ENCODE results near the gene PPM1M.

PPM1M gene

DNA sequence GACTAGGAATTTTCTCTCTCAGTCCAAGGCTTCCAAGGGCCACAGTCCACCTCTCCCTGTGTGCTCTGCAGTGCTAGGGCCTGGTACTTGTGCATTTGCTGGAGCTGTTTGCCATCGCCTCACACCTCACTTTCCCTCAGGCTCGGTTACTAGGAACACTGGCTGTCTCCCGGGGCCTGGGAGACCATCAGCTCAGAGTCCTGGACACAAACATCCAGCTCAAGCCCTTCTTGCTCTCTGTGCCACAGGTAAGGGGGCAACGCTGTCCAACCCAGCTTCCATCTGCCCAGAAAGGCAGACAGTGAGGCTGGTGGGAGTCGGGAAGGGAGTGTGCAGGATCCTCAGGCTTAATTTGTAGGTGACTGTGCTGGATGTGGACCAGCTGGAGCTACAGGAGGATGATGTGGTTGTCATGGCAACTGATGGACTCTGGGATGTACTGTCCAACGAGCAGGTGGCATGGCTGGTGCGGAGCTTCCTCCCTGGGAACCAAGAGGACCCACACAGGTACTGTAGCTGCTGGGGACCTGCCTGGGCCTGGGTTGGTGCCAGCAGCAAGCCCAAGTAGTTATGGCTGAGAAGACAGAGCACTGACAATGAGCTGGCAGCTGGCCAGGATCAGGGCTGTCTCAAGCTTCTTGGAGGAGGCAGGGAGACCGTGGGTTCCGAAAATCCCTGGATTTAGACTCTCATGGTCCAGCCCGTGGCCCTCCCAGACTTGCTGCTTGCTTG lies 3.4 kb downstream of the PPM1M start:
- Histone ChIP-seq H3K27ac (ENCODE audit: low read length) (no peak overlapping the region), H3K9ac (ENCODE audit: low read length in 2 of 2) (no peak overlapping the region), H3K4me3 (ENCODE audit: low read length in 2 of 2) (no peak overlapping the region), H3K9me3 (ENCODE audit: control insufficient read depth in 2 of 2, low read length in 2 of 2) (no peaks in the 10 kb centered on the region), H3K36me3 (ENCODE audit: control insufficient read depth in 2 of 2, insufficient read depth in 2 of 2, low read length in 2 of 2) (peaks cover 14 to 30% of the 10 kb centered on the region in 2 donors), H3K27me3 (ENCODE audit: control insufficient read depth in 1 of 2, insufficient read depth in 2 of 2, low read length in 2 of 2) (no peaks in the 10 kb centered on the region), H3K4me1 (ENCODE audit: control insufficient read depth, insufficient read depth, low read length) (peaks cover 28% of the 10 kb centered on the region)

GRCh38 chr3:52249683-52250082 lies 4.1 kb downstream of the PPM1M start:
- Histone ChIP-seq H3K9me3 (ENCODE audit: control insufficient read depth in 2 of 2, low read length in 2 of 2) (no peaks in the 10 kb centered on the region), H3K27ac (ENCODE audit: low read length) (no peak overlapping the region), H3K9ac (ENCODE audit: low read length in 2 of 2) (no peak overlapping the region), H3K4me3 (ENCODE audit: low read length in 2 of 2) (no peak overlapping the region), H3K27me3 (ENCODE audit: control insufficient read depth in 1 of 2, insufficient read depth in 2 of 2, low read length in 2 of 2) (no peaks in the 10 kb centered on the region), H3K4me1 (ENCODE audit: control insufficient read depth, insufficient read depth, low read length) (peaks cover 31% of the 10 kb centered on the region), H3K36me3 (ENCODE audit: control insufficient read depth in 2 of 2, insufficient read depth in 2 of 2, low read length in 2 of 2) (peaks cover 16 to 30% of the 10 kb centered on the region in 2 donors)

- no peak overlapping the region for H3K27ac ChIP-seq (ENCODE audit: low read length)
- no peaks in the 10 kb centered on the region for H3K9me3 ChIP-seq (ENCODE audit: control insufficient read depth in 2 of 2, low read length in 2 of 2)
- H3K27me3 ChIP-seq (ENCODE audit: control insufficient read depth in 1 of 2, insufficient read depth in 2 of 2, low read length in 2 of 2), result no peaks in the 10 kb centered on the region
- H3K4me3 ChIP-seq (ENCODE audit: low read length in 2 of 2), result no peak overlapping the region
- no peak overlapping the region for H3K9ac ChIP-seq (ENCODE audit: low read length in 2 of 2)
- peaks cover 28% of the 10 kb centered on the region for H3K4me1 ChIP-seq (ENCODE audit: control insufficient read depth, insufficient read depth, low read length)
- H3K36me3 ChIP-seq (ENCODE audit: control insufficient read depth in 2 of 2, insufficient read depth in 2 of 2, low read length in 2 of 2), result peaks cover 16 to 31% of the 10 kb centered on the region in 2 donors
Observed at GRCh38 chr3:52250122-52250521, 4.6 kb downstream of the PPM1M start.

- peaks cover 6% of the 10 kb centered on the region for H3K4me1 ChIP-seq (ENCODE audit: control insufficient read depth, insufficient read depth, low read length)
- H3K27ac ChIP-seq (ENCODE audit: low read length), result peak overlapping the region; percentile 18
- H3K4me3 ChIP-seq (ENCODE audit: low read length in 2 of 2), result no peak overlapping the region
- H3K36me3 ChIP-seq (ENCODE audit: control insufficient read depth in 2 of 2, insufficient read depth in 2 of 2, low read length in 2 of 2), result peaks cover 48 to 62% of the 10 kb centered on the region in 2 donors
- no peaks in the 10 kb centered on the region for H3K9me3 ChIP-seq (ENCODE audit: control insufficient read depth in 2 of 2, low read length in 2 of 2)
- H3K27me3 ChIP-seq (ENCODE audit: control insufficient read depth in 1 of 2, insufficient read depth in 2 of 2, low read length in 2 of 2), result no peaks in the 10 kb centered on the region
- no peak overlapping the region for H3K9ac ChIP-seq (ENCODE audit: low read length in 2 of 2)
Observed at GRCh38 chr3:52253314-52254304, 8.1 kb downstream of the PPM1M start.

- Histone ChIP-seq H3K4me1 (ENCODE audit: control insufficient read depth, insufficient read depth, low read length) (peaks cover 6% of the 10 kb centered on the region), H3K36me3 (ENCODE audit: control insufficient read depth in 2 of 2, insufficient read depth in 2 of 2, low read length in 2 of 2) (peaks cover 55 to 62% of the 10 kb centered on the region in 2 donors)
Observed at GRCh38 chr3:52254608-52255007, 9.0 kb downstream of the PPM1M start.

GRCh38 chr3:52256159-52256558 lies 10.6 kb downstream of the PPM1M start:
- no peaks in the 10 kb centered on the region for H3K9me3 ChIP-seq (ENCODE audit: control insufficient read depth in 2 of 2, low read length in 2 of 2)
- H3K4me1 ChIP-seq (ENCODE audit: control insufficient read depth, insufficient read depth, low read length), result peaks cover 6% of the 10 kb centered on the region

More at GRCh38 chr3:52254608-52255007, 9.0 kb downstream of the PPM1M start:
- Histone ChIP-seq H3K27me3 (ENCODE audit: control insufficient read depth in 1 of 2, insufficient read depth in 2 of 2, low read length in 2 of 2) (no peaks in the 10 kb centered on the region), H3K9me3 (ENCODE audit: control insufficient read depth in 2 of 2, low read length in 2 of 2) (no peaks in the 10 kb centered on the region), H3K4me3 (ENCODE audit: low read length in 2 of 2) (no peak overlapping the region), H3K27ac (ENCODE audit: low read length) (no peak overlapping the region), H3K9ac (ENCODE audit: low read length in 2 of 2) (no peak overlapping the region)

GRCh38 chr3:52256622-52257021 lies 11.1 kb downstream of the PPM1M start:
- Histone ChIP-seq H3K4me1 (ENCODE audit: control insufficient read depth, insufficient read depth, low read length) (peaks cover 6% of the 10 kb centered on the region), H3K27me3 (ENCODE audit: control insufficient read depth in 1 of 2, insufficient read depth in 2 of 2, low read length in 2 of 2) (no peaks in the 10 kb centered on the region), H3K9ac (ENCODE audit: low read length in 2 of 2) (no peak overlapping the region), H3K9me3 (ENCODE audit: control insufficient read depth in 2 of 2, low read length in 2 of 2) (no peaks in the 10 kb centered on the region), H3K27ac (ENCODE audit: low read length) (no peak overlapping the region), H3K36me3 (ENCODE audit: control insufficient read depth in 2 of 2, insufficient read depth in 2 of 2, low read length in 2 of 2) (peaks cover 66 to 70% of the 10 kb centered on the region in 2 donors), H3K4me3 (ENCODE audit: low read length in 2 of 2) (no peak overlapping the region)

More at GRCh38 chr3:52256159-52256558, 10.6 kb downstream of the PPM1M start:
- Histone ChIP-seq H3K27ac (ENCODE audit: low read length) (no peak overlapping the region), H3K27me3 (ENCODE audit: control insufficient read depth in 1 of 2, insufficient read depth in 2 of 2, low read length in 2 of 2) (no peaks in the 10 kb centered on the region), H3K9ac (ENCODE audit: low read length in 2 of 2) (no peak overlapping the region), H3K36me3 (ENCODE audit: control insufficient read depth in 2 of 2, insufficient read depth in 2 of 2, low read length in 2 of 2) (peaks cover 62 to 68% of the 10 kb centered on the region in 2 donors), H3K4me3 (ENCODE audit: low read length in 2 of 2) (no peak overlapping the region)

- H3K4me1 ChIP-seq (ENCODE audit: control insufficient read depth, insufficient read depth, low read length), result peaks cover 6% of the 10 kb centered on the region
- H3K36me3 ChIP-seq (ENCODE audit: control insufficient read depth in 2 of 2, insufficient read depth in 2 of 2, low read length in 2 of 2), result peaks cover 77 to 78% of the 10 kb centered on the region in 2 donors
- no peak overlapping the region for H3K27ac ChIP-seq (ENCODE audit: low read length)
Observed at GRCh38 chr3:52257911-52258310, 12.4 kb downstream of the PPM1M start.

GRCh38 chr3:52259035-52259434 lies 13.5 kb downstream of the PPM1M start:
- Histone ChIP-seq H3K4me1 (ENCODE audit: control insufficient read depth, insufficient read depth, low read length) (peaks cover 2% of the 10 kb centered on the region), H3K36me3 (ENCODE audit: control insufficient read depth in 2 of 2, insufficient read depth in 2 of 2, low read length in 2 of 2) (peaks cover 75 to 78% of the 10 kb centered on the region in 2 donors), H3K27me3 (ENCODE audit: control insufficient read depth in 1 of 2, insufficient read depth in 2 of 2, low read length in 2 of 2) (no peaks in the 10 kb centered on the region), H3K27ac (ENCODE audit: low read length) (no peak overlapping the region), H3K4me3 (ENCODE audit: low read length in 2 of 2) (no peak overlapping the region), H3K9me3 (ENCODE audit: control insufficient read depth in 2 of 2, low read length in 2 of 2) (no peaks in the 10 kb centered on the region), H3K9ac (ENCODE audit: low read length in 2 of 2) (no peak overlapping the region)

More at GRCh38 chr3:52257911-52258310, 12.4 kb downstream of the PPM1M start:
- no peaks in the 10 kb centered on the region for H3K27me3 ChIP-seq (ENCODE audit: control insufficient read depth in 1 of 2, insufficient read depth in 2 of 2, low read length in 2 of 2)
- H3K9me3 ChIP-seq (ENCODE audit: control insufficient read depth in 2 of 2, low read length in 2 of 2), result no peaks in the 10 kb centered on the region
- H3K9ac ChIP-seq (ENCODE audit: low read length in 2 of 2), result no peak overlapping the region
- no peak overlapping the region for H3K4me3 ChIP-seq (ENCODE audit: low read length in 2 of 2)

GRCh38 chr3:52259448-52259847 lies 13.9 kb downstream of the PPM1M start:
- Histone ChIP-seq H3K27ac (ENCODE audit: low read length) (no peak overlapping the region), H3K9me3 (ENCODE audit: control insufficient read depth in 2 of 2, low read length in 2 of 2) (no peaks in the 10 kb centered on the region), H3K27me3 (ENCODE audit: control insufficient read depth in 1 of 2, insufficient read depth in 2 of 2, low read length in 2 of 2) (no peaks in the 10 kb centered on the region), H3K36me3 (ENCODE audit: control insufficient read depth in 2 of 2, insufficient read depth in 2 of 2, low read length in 2 of 2) (peaks cover 78 to 80% of the 10 kb centered on the region in 2 donors), H3K9ac (ENCODE audit: low read length in 2 of 2) (no peak overlapping the region), H3K4me3 (ENCODE audit: low read length in 2 of 2) (no peak overlapping the region), H3K4me1 (ENCODE audit: control insufficient read depth, insufficient read depth, low read length) (no peaks in the 10 kb centered on the region)
